Inferior parietal cortex (tissue), 1 donor: ENCODE results near the gene GPX2.

Experiments used
- DNase-seq: peaks from one replicate; pipeline ENCODE4 v3.0.0-alpha.2; 2016; ENCODE audit errors: extremely low spot score

The GPX2 gene

DNA sequence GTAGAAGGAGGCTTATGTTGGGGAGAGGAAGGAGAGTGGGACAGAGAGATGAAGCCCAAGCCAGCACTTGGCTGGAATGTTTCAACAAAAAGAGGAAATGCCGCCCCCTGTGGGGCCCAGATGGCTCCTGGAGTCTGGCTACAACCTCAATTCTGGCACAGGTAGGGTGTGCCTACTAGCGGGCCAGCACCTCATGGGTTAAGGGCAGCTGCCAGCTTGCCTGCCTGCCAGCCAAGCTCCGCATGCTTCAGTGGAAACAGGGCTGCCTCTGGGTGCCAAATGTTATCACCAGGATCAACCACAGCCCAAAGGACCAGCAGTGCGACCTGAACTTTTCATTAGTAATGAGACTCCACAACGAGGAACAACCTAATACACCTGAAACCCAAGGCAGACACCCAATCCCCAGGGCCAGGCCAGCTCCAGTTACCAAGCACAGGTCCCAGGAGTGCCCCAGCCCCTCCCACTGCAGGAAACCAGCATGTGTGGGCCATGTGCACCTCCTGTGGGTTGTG lies 18.3 kb upstream of the GPX2 start:
- no peak for DNase-seq

DNA sequence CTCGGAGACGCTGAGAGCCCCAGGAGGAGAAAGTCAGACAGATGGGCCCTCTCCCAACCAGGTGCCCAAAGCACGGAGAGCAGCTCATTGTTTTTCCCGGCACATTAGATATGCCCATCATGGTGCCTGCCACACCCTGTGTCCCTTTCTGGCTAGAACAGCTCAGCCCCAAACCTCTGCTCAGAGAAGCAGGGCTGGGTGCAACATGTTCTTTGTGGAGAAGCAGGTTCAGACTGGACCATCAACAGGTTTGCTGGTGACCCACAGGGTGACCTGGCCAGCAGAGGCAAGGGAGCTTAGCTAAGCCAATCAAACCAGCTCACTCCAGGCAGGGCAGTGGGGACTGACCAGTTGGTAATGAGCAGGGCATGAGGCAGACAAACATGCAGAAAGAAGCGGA lies 16.2 kb upstream of the GPX2 start:
- no peak for DNase-seq

DNA sequence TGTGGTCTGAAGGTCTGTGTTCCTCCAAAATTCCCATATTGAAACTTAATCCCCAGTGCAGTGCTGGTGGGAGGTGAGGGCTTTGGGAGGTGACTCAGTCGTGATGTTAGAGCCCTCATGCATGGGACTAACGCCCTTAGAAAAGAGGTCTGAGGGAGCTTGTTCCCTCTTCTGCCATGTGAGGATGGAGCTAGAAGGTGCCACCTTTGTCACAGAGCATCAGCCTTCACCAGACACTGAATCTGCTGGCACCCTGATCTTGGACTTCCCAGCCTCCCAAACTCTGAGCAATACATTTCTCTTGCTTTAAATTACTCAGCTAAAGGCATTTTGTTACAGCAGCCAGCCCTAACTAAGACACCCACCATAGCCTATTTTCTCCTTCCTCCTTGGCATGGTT lies 15.7 kb upstream of the GPX2 start:
- DNase-seq = no peak

- DNase-seq = no peak
Observed at GRCh38 chr14:64956697-64957406, 14.3 kb upstream of the GPX2 start.

- no peak for DNase-seq
Observed at GRCh38 chr14:64955297-64955696, 12.8 kb upstream of the GPX2 start.

- DNase-seq = no peak
Observed at GRCh38 chr14:64954491-64955240, 12.1 kb upstream of the GPX2 start.

DNA sequence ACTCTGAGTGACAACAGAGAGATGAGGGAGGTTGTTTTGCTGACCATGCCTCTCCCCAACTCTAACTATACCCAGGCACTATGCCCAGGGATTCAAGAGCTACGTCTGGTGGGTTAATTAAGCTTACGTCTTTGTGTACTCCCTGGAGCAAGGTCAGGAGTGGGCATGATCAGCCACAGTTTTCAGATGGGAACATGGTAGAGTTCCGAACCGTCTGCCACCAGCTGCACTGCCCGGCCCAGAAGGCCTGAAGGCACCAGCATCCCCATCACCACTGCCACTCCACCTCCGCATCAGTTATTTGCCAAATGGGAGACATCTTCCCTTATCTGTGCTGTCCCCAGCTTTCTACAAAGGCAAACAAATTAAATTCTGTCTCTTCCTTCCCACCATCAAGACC lies 11.1 kb upstream of the GPX2 start:
- no peak for DNase-seq

DNA sequence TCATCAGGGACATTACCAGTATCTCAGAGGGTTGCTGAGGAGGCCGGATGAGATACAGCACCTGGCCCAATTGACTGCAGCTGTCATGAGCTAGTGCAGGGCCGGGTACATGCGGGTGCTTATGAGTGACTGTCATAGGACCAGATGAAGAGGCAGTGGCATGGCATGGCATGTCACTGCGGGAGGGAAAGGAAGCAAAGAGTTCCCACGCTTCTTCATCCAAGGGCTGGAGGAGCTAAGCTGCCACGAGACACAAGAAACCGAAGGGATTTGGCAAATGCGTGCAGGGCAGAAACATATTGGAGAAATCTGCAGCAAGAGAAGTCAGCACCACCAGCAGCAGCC lies 10.7 kb upstream of the GPX2 start:
- no peak for DNase-seq

DNA sequence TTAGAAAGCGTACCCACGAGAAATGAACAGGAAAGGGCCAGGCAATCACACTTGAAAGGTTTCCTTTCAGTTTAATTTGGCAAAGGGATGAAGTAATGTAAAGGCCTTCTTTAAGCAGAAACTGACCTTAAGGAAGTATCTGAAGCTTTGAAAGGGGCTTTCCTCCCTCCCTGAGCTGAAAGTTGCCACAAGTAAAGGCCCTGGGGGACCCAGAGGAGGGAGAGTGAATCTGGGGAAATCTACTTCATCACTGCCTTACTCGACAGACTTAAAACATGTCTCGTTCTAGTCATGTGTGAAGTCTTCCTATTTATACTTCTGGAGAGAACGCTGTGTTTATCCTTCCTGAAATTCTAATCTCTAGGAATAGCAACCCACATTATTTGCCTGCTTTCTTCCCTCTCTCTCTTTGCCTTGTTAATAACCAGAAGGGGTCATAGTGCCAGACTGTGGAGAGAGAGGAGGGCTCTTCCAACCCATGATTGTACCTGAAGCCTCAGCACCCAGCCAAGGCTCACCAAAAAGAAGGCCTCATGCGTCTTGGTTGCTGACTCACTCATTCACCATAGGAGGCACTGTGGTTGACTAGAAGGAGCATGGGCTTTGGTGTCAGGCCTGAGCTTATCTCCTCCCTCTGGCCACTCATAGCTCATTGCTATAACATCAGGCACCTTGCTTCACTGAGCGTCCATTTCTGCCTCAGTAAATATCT lies 10.2 kb upstream of the GPX2 start:
- no peak for DNase-seq

DNA sequence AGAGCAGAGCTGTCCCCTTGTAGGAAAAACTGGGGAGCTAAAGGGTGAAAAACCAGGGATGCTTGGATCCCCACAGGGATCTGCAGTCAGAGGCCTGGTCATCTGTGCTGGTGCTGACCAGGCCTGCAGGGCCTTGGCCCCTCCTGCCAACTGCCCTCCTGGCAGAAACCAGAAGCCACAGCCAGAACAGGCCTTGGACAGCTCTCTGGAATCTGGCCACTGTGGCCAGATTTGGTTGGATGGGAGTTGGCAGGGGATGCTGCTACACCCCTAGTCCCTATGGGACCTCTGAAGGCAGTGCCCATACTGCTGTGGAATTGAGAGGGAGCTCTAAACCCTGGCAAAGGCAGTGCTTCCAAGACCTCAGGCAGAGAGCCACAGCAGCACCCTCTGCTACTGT lies 9.2 kb upstream of the GPX2 start:
- DNase-seq = no peak

DNA sequence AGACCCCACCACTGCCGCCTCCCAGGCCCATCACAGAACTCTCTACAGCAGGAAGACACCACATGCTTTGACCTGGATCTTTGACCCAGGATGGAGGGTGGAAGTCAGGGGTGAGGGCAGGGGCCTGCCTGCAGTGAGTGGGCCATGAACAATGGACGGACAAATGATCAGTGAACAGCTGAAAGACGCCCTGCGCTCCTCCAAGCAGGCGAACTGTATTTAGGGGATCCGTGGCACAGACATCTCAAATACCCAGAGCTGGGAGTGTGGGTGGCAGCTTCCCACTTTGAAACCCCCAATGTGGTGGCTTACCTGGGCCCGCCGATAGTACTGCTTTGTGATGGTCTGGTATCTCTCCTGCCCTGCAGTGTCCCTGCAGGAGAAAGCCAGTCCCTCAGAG lies 8.7 kb upstream of the GPX2 start:
- no peak for DNase-seq

DNA sequence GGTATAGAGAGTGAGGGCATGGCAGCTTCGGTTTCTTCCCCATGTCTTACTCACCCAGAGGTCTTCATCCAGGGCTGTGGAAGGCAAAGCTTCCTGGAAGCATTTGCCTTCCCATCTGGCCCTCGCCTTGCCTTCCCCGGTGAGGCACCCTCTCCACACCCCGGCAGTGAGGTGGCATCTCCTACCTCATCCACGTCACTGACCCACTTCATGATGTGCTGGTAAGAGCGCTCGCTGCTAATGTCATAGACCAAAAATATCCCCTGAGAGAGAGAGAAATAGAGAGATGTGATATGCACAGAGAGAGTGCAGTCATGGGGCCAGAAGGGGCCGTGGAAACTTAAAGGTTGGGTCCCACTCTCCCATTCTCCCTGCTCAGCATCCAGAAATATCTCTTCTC lies 8.3 kb upstream of the GPX2 start:
- no peak for DNase-seq

DNA sequence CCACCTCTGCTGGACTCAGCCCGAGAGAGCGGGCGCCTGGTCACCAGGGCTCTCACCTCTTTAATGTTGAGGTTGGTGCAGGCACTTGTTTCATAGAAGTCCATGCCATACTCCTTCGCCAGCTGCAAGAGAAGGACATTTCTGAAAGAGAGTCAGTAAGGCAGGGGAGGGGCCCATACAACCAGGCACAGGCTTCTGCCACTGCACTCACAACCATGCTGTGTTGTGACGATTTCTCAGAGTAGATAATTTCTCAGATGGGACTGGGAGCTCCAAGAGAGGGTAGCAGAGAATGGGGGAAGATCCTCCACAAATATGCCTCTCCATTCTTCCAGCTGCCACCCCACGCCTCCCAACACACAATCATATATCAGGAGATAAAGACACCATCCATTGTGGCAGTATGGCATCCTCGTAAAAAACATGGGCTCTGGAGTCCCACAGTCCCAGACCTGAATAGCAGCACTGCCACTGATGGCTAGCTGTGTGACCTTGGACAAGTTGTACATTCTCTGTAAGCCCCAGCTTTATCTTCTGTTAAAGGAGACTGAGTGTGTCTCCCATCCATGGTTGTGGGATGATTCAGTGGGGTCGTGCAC lies 6.2 kb upstream of the GPX2 start:
- DNase-seq = no peak

- DNase-seq = no peak
Observed at GRCh38 chr14:64947710-64948611, 5.4 kb upstream of the GPX2 start.

DNA sequence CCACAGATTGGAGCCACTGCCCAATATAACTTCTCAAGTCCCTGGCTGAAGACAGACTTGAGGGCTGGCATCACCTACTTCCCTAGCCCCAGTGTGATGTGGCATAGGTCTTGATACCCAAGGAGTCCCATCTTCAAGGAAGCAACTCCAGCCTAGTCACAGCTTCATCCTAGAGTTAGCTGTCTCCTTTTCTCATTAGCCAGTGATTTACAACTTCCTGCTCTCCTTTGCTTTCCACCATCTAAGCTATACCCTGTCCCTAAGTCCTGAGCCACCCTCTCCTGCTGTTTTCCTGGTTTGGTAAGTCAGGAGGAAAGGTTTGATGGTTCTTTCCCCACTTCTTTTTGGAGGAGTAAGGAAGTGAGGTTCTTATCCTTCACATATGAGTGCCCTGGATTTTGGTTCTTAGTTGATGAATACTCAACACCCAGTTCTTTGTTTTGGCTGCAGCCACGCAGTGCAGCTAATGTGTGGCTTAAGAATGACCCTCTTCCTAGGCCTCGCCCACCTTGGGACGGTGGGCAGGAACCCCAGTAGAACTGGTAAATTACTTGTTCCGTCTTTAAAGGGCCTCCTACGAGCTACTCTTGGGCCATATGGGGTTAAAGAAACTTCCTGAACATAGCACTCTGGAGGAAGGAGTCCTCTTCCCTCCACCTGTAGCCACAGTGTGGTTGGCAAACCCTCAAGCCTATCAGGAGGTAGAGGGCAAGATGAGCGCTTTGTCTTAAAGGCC lies 3.9 kb upstream of the GPX2 start:
- DNase-seq = no peak

DNA sequence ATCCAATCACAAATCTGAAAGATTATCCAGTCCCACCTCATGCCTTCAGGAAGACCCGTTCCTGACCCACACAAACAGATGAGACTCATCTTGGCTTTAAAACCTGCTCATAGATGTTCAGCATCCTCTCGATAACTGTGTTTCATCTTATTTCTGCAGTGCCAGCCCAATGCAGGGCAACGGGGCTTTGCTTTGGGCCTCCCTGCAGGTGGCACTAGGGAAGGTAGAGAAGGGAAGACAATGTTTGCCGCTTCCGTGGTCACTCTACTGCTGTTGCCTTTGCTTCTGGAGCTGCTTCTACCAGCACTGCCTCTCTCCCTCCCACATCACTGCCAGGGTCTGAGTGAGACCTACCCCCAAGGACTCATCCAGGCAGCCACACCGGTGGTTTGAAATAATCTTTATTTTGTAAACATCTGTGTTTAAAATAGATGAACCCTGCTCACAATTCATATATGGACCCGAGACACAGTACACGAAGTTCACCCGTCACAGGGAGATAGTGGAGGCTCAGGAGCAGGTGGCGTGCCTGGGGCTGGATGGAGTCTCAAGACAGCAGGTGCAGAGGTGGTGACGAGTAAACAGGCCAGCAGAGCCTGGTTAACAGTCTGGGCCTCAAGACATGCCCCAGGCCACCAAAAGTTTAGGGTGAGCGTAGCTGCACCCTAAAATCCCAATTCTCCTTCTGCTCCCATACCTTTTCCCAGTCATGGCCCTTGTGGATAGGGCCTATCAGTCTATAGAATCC lies 3.1 kb upstream of the GPX2 start:
- DNase-seq = no peak

GRCh38 chr14:64944861-64945260 lies 2.3 kb upstream of the GPX2 start:
- DNase-seq = no peak

- no peak for DNase-seq
Observed at GRCh38 chr14:64944041-64944440, 1.5 kb upstream of the GPX2 start.

GRCh38 chr14:64943556-64943955 lies 1.0 kb upstream of the GPX2 start:
- DNase-seq = no peak

- no peak for DNase-seq
Observed at GRCh38 chr14:64940336-64940910, 2.1 kb downstream of the GPX2 start.
